ENCODE results near the gene GABRB2. TPM values are rescaled to one million over a fixed set of nuclear protein-coding genes. Genes with fewer than 3 reads are reported as not detected.

The GABRB2 gene
- total RNA-seq, 1 experiment from 2014 or later = not detected

DNA sequence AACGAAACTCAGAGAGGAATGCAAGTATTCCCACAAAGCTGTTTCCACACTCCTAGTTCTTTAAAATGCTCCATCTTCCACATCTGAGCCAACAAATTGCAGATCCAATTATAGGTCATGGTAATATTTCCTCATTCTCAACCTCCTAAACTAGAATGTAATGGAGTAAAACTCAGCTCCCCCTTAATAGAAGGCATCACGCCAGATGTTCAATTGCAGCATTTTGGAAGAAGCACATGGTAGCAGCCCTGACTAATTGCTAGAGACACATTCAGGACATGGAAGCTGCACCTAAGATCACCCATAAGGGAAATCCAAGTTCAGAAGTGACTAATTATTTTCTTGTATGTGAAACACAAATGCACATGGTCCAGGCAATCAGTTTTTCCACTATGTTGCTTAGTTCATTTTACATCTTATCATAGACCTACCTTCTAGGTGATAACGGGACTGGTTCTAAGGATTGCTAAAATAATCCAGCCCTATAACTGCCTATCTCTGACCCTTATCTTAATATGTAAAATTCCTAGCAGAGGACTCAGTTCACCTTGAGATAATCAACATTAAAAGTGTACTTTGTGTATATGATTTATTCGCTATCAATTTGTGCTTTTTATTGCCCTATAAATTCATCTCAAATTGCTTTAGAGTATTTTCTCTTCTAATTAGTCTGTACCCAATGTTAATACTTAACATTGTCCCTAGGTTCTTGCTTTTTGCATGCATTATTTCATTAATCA lies 75.1 kb downstream of the GABRB2 start:
- DNase-seq (ENCODE audit: low spot score) = no peak

DNA sequence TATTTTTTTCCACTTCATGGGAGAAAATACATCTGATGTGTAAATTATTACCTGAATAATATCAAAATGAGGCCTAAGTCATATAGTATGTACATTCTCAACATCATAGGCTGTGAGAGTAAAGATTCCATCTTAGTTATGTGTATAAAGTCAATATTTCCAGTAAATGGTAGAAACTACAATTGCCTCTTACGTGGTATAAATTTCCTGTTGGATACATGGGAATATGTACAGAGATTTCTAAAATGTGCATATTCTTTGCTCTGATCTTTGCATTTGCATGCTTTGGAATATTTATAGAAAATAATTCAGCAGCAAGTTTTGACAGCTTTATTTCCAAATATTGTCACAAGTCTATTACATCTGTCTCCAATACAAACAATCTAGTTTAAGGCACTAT lies 78.8 kb downstream of the GABRB2 start:
- no peak for DNase-seq (ENCODE audit: low spot score)

DNA sequence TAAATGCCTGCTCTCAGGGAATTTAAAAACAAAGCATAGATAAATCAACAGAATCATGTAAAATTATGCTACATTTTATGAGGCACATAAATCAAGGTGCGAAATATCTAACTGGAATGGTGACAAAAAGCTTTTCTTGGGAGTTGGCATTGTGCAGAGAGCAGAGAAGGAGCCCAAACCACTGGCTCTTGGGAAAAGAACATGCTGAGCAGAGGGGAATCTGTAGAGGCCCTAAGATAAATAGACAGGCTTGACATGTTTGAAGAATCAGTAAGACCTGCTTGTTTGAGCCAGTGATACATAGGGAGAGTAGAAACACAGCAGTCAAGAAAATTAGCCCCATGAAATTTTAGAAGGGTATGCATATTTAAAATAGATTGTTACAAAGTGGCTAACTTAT lies 85.8 kb downstream of the GABRB2 start:
- DNase-seq (ENCODE audit: low spot score) = no peak

DNA sequence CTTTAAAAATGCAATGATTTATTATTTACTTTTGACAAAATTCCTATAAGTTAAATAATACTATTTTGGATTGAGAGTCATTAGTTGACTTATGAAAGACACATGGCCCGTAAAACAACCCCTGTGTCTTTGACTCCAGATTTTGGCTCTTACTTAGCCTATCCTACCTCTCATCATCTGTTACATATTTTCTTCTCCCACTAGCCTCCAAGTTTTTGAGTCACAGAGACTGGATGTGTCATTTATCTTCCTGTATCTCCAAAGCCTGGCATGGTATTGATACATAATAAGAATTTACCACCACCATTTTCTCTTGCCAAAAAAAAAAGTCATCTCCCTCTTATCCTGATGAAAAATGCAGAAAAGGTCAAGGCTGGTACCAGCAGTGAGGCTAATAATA lies 99.9 kb downstream of the GABRB2 start:
- DNase-seq (ENCODE audit: low spot score) = no peak

DNA sequence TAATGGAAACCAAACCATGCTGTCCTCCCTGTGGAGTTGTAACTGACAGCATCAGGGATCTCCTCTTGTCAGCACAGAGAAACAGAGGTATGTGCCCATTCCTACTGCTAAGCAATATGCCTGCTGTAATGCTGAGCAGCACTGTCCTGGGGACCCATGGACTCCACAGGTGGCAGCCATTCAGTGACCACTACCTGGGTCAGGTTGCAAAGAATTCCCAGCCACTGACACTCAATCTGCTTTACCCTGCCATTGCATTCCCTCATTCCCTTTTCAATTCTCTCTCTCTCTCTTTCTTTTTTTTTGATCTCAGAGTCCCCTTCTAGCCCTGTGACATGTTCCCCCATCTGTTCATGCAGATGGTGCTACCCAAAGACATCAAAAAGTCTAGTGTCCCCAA lies 104.1 kb downstream of the GABRB2 start:
- DNase-seq (ENCODE audit: low spot score) = no peak

DNA sequence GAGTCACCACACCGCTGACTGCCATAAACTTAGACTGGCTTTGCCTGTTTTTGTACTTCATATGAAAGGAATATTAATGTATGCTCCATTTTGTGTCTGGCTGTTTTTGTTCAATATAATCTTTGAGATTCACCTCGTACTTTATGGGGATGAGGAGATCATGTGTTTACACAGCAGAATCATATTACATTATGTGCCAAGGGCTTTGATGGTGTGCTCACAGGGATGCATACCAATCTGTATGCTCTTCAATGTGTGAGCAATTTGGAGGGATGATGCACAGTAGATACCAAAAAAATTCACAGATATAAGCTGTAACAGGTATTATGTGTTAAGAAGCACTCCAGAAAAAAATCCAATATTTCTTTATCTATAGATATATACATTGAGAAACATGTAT lies 113.7 kb downstream of the GABRB2 start:
- DNase-seq (ENCODE audit: low spot score) = no peak

GRCh38 chr5:161431963-161432362 lies 114.6 kb downstream of the GABRB2 start:
- DNase-seq (ENCODE audit: low spot score) = no peak

GRCh38 chr5:161421067-161421466 lies 125.5 kb downstream of the GABRB2 start:
- DNase-seq (ENCODE audit: low spot score) = no peak

DNA sequence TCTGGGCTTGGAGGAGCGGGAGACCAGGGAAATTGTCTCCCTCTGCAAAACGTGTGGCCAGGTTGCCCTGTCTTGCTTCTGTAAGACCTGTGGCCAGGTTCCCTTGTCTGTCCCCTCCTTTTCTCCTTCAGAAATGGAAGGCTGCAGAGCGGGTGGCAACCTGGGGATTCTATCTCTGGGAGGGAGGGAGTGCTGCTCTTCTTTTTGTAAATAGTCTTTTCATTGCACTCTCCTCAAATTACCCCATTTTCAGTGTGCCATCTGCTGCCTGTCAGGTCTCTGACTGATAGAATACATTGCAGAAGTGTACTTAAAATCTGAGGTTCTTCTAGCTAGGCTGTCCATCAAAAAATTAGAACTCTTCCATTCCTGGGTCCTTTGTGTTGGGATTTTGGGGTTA lies 126.0 kb downstream of the GABRB2 start:
- DNase-seq (ENCODE audit: low spot score) = no peak

DNA sequence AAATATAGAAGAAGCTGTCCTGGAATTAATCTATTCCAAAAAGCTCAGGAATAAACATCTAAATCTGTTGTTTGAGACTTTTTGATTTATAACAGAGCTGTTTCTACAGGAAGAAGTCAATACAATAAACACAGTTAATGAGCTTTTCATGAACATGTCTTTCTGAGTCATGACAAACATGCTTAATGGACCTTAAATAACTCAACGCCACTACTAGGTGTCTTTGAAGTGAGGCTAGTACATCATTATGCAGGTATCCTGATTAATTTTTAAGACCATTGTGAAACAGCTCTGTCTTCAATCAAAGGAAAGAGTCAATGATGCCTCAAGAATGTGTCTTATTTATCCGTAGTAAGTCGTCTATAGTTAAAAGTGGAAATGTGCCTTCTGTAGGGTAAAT lies 131.6 kb downstream of the GABRB2 start:
- DNase-seq (ENCODE audit: low spot score) = no peak

- no peak for DNase-seq (ENCODE audit: low spot score)
Observed at GRCh38 chr5:161414037-161414436, 132.5 kb downstream of the GABRB2 start.

DNA sequence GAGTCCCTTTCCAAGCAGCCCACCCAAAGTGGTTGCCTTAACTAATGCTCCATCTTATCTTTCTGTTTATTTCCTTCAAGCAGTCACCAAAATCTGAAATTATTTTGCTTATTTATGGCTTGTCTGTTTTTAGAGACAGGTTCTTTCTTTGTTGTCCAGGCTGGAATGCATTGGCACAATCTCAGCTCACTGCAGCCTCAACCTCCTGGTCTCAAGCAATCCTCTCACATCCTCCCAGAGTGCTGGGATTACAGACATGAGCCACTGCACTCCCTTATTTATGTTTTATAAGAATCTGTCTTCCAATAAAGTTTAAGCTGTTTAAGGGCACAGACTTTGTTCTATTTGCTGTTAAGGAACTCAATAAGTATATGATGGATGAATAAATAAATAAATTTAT lies 133.7 kb downstream of the GABRB2 start:
- no peak for DNase-seq (ENCODE audit: low spot score)

DNA sequence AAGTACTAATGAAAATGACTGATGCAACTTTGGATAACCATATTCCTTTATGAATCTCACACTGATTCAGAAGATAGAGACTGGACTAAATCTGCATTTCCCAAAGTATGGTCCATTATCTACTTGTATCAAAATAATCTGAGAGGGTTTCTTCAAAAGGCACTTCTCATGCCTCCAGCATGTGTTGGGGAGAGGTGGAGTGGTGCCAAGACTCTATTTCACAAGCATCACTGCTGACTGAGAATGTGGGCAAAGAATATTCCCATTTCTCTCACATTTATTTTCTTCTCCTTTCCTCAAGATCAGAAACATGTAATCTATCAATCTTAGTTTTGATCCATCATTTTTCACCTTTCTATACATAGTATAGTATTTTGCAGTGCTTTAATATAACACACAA lies 135.4 kb downstream of the GABRB2 start:
- no peak for DNase-seq (ENCODE audit: low spot score)

DNA sequence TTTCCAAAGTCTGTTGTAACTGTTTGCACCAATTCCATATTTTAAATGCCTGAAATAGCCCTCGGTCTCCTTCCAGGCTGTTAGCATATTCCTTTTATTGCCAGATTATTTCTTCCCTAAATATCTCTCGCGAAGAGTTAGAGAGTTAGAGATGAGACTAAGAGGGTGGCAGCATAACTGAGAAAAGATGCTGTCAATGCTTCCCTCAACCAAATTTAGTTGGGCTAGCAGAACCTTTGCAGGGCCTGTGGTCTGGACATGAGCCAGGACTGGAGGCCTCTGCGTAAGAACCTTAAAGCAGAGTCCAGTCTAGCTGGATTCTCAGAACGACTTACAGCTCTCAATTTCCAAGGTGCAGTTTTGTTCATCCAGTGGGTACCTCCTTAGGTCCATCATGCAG lies 135.9 kb downstream of the GABRB2 start:
- DNase-seq (ENCODE audit: low spot score) = no peak

DNA sequence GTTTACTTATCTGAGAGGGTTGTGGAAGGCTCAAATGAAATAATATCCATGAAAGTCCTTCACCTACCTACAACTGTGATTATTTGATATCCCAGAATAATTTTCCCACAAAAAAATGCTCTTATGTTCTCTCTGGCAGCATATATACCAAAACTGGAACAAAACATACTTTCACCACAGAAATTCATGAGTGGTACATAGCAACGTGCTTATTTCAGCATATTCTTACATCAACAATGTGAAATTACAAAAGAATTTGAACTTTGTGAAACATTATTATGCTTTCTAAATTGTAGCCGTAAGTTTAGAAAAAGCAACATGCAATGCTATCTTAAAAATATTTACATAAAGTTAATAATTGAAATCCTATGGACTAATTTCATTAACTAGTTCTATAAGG lies 137.1 kb downstream of the GABRB2 start:
- DNase-seq (ENCODE audit: low spot score) = no peak

GRCh38 chr5:161406880-161407279 lies 139.6 kb downstream of the GABRB2 start:
- DNase-seq (ENCODE audit: low spot score) = no peak

GRCh38 chr5:161403996-161404395 lies 142.5 kb downstream of the GABRB2 start:
- DNase-seq (ENCODE audit: low spot score) = no peak

DNA sequence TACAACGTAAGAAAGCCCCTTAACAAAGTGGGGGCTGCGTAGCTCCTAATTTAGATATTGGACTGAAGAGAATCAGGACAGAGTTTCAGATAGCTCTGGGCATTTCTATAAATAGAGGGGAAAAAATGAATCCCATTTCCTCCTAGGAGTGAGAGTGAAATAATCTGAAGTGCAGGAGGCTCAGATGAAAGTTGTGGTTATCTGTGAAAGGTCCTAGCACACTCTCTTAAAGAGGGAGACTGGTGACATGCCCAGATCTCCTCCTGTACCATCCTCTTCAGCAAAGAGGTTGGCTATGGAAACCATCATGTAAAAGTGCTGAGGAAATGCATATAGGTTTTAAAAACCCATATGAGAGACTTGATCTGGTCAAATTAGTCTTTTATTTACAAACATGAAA lies 143.4 kb downstream of the GABRB2 start:
- no peak for DNase-seq (ENCODE audit: low spot score)

- no peak for DNase-seq (ENCODE audit: low spot score)
Observed at GRCh38 chr5:161400583-161400982, 145.9 kb downstream of the GABRB2 start.

GRCh38 chr5:161399996-161400562 lies 146.4 kb downstream of the GABRB2 start:
- DNase-seq (ENCODE audit: low spot score) = no peak

DNA sequence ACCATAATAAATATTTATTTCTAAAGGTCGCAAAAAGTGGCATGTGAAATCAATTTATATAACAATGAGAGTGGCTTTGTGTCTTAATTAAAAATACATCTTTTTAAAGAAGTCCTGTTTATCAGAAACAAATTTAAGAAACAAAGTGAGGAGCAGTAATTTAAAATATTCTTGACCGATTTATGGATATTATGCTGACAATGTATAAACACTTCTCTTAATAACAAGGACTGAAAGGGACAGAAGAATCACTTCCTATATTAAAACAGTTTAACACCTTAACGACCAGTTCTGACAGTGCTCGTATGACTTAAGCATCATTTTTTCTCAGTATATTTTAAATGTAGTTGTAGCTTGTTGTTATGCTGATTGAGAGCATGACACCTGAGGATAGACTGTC lies 149.1 kb downstream of the GABRB2 start:
- DNase-seq (ENCODE audit: low spot score) = no peak

DNA sequence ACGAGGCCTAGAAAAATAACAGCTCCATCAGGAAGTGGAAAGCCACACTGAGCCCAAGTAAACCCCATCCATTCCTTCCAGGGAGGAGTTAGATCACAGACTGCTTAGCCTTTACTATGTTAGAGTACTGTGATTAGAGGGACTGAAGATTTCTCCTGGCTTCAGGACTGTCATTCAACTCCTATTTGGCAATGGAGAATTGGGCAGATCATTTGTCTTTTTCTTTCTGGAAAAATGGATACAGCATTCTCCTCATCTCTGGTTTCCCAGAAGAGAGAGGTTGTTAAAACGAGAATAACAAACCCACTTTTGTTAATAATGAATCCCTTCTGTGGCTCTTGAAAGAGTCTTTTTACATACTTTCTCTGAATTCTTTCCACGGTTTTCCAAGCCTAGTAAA lies 150.4 kb downstream of the GABRB2 start:
- no peak for DNase-seq (ENCODE audit: low spot score)

DNA sequence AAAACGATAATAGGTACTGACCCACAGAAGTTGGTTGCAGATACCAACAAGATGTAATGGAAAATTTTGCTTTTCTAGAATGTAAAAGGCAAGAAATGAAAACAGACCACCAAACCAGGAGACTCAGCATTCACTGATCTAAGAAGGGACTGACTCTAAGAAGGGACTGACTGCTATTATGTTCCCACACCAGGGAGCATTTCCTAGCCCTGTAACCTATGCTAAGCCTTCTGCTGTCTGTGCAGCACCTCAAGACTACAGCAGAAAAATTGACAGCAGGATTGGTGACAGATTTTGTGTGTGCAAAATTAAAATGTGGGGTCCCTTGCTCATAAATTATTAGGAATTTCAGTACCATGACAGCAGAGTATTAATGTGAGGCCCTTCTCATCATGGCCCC lies 154.8 kb downstream of the GABRB2 start:
- no peak for DNase-seq (ENCODE audit: low spot score)

GRCh38 chr5:161391016-161391415 lies 155.5 kb downstream of the GABRB2 start:
- DNase-seq (ENCODE audit: low spot score) = no peak

Measured in A172 (cell line).